ENCODE measurements around the gene STAG1. TPM values are rescaled to one million over a fixed set of nuclear protein-coding genes. Genes with fewer than 3 reads are reported as not detected.

STAG1 gene
- total and polyA plus RNA-seq, 2 of the 13 experiments (the other 11 are each of a cell fraction or from before 2014, with no cell fraction given), result 6.2 to 25.9 TPM

DNA sequence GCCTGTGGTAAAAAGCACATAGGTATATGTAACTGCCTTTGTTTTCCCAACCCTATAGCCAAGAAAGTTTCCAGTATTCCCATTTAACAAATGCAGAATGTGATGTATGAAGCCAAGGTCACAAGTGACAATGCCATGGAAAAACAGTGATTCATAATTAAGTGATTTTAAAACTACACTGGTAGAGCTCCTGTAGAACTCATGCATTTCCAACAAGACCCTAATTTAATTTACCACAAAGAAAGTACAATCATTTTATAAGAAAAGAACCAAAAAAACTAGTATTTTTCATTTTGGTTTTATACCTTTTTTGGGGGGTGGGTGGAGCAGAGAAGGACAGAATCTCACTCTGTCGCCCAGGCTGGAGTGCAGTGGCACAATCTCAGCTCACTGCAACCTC is 82.0 kb downstream of the STAG1 start:
- Histone ChIP-seq H3K4me2 (ENCODE audit: low read depth, low read length) (no peak overlapping the region), H3K4me1 (ENCODE audit: insufficient read depth, low read length) (peaks cover 12% of the 10 kb centered on the region; the same call in 1 of the 2 replicates), H3K36me3 (replicated peaks in 1 of 2; ENCODE audit: control insufficient read depth in 1 of 2, insufficient read depth in 2 of 2, low read length in 2 of 2) (no peaks in the 10 kb centered on the region; a peak in 1 of 5 replicates), H3K79me2 (ENCODE audit: insufficient read depth, low read length) (peaks cover 39% of the 10 kb centered on the region), H4K20me1 (ENCODE audit: insufficient read depth, low read length) (no peaks in the 10 kb centered on the region), H2AFZ (ENCODE audit: low read length) (no peak overlapping the region), H3K27ac (ENCODE audit: extremely low read length, insufficient read depth, low read length) (no peak overlapping the region), H3K9me3 (ENCODE audit: low read length) (no peaks in the 10 kb centered on the region), H3K9ac (ENCODE audit: insufficient read depth, low read depth, low read length) (no peak overlapping the region), H3K27me3 (ENCODE audit: control insufficient read depth in 1 of 2, insufficient read depth in 2 of 2, low read length in 2 of 2) (no peaks in the 10 kb centered on the region), H3K4me3 (replicated peaks in 1 of 3; ENCODE audit: insufficient read depth in 1 of 3, low read depth in 2 of 3, low read length in 3 of 3) (no peak overlapping the region)
- 100% methylated on average over 1 of the region's 1 CpG for WGBS (ENCODE audit: low lambda C conversion rate)
- CTCF ChIA-PET (ENCODE audit: low intra/inter-chr PET ratio, low total read pairs), result no interaction called here
- no TSS peak for BruUV-seq (replicated peaks)
- in situ Hi-C loops (cut with HindIII; ENCODE audit: extremely low pct_ligation_motif_present, low pct_unique_long_range_greater_than_20kb), result no loop called here
- FAIRE-seq, result no peak
- DNase-seq (ENCODE audit: low spot score), result no peak
- intact Hi-C loops (cut with micrococcal nuclease; ENCODE audit: unreplicated experiment), result no loop called here
- ATAC-seq, result no peak
- POLR2A ChIA-PET, result no interaction called here
- TF ChIP-seq ZNF530 (CRISPR knock-in tag; IDR thresholded peaks at IDR 0.05; ENCODE audit: low read depth), result no peak
- TF ChIP-seq, protein P1, sequence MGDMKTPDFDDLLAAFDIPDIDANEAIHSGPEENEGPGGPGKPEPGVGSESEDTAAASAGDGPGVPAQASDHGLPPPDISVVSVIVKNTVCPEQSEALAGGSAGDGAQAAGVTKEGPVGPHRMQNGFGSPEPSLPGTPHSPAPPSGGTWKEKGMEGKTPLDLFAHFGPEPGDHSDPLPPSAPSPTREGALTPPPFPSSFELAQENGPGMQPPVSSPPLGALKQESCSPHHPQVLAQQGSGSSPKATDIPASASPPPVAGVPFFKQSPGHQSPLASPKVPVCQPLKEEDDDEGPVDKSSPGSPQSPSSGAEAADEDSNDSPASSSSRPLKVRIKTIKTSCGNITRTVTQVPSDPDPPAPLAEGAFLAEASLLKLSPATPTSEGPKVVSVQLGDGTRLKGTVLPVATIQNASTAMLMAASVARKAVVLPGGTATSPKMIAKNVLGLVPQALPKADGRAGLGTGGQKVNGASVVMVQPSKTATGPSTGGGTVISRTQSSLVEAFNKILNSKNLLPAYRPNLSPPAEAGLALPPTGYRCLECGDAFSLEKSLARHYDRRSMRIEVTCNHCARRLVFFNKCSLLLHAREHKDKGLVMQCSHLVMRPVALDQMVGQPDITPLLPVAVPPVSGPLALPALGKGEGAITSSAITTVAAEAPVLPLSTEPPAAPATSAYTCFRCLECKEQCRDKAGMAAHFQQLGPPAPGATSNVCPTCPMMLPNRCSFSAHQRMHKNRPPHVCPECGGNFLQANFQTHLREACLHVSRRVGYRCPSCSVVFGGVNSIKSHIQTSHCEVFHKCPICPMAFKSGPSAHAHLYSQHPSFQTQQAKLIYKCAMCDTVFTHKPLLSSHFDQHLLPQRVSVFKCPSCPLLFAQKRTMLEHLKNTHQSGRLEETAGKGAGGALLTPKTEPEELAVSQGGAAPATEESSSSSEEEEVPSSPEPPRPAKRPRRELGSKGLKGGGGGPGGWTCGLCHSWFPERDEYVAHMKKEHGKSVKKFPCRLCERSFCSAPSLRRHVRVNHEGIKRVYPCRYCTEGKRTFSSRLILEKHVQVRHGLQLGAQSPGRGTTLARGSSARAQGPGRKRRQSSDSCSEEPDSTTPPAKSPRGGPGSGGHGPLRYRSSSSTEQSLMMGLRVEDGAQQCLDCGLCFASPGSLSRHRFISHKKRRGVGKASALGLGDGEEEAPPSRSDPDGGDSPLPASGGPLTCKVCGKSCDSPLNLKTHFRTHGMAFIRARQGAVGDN (CRISPR knock-in tag; IDR thresholded peaks at IDR 0.05), result no peak
- no peak for TF ChIP-seq DMAP1 (CRISPR knock-in tag; IDR thresholded peaks at IDR 0.05)
- TF ChIP-seq, protein P2, sequence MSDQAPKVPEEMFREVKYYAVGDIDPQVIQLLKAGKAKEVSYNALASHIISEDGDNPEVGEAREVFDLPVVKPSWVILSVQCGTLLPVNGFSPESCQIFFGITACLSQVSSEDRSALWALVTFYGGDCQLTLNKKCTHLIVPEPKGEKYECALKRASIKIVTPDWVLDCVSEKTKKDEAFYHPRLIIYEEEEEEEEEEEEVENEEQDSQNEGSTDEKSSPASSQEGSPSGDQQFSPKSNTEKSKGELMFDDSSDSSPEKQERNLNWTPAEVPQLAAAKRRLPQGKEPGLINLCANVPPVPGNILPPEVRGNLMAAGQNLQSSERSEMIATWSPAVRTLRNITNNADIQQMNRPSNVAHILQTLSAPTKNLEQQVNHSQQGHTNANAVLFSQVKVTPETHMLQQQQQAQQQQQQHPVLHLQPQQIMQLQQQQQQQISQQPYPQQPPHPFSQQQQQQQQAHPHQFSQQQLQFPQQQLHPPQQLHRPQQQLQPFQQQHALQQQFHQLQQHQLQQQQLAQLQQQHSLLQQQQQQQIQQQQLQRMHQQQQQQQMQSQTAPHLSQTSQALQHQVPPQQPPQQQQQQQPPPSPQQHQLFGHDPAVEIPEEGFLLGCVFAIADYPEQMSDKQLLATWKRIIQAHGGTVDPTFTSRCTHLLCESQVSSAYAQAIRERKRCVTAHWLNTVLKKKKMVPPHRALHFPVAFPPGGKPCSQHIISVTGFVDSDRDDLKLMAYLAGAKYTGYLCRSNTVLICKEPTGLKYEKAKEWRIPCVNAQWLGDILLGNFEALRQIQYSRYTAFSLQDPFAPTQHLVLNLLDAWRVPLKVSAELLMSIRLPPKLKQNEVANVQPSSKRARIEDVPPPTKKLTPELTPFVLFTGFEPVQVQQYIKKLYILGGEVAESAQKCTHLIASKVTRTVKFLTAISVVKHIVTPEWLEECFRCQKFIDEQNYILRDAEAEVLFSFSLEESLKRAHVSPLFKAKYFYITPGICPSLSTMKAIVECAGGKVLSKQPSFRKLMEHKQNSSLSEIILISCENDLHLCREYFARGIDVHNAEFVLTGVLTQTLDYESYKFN (CRISPR knock-in tag; conservative IDR thresholded peaks at IDR 0.05), result no peak
- no peak for TF ChIP-seq CREB1 (IDR thresholded peaks at IDR 0.05)
- no peak for TF ChIP-seq CREB1 (CRISPR knock-in tag; IDR thresholded peaks at IDR 0.05)
- TF ChIP-seq PCBP2 (optimal IDR thresholded peaks at IDR 0.05; ENCODE audit: low read depth, low read length, poor library complexity, severe bottlenecking), result no peak
- TF ChIP-seq, protein P3, sequence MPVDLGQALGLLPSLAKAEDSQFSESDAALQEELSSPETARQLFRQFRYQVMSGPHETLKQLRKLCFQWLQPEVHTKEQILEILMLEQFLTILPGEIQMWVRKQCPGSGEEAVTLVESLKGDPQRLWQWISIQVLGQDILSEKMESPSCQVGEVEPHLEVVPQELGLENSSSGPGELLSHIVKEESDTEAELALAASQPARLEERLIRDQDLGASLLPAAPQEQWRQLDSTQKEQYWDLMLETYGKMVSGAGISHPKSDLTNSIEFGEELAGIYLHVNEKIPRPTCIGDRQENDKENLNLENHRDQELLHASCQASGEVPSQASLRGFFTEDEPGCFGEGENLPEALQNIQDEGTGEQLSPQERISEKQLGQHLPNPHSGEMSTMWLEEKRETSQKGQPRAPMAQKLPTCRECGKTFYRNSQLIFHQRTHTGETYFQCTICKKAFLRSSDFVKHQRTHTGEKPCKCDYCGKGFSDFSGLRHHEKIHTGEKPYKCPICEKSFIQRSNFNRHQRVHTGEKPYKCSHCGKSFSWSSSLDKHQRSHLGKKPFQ (CRISPR knock-in tag; IDR thresholded peaks at IDR 0.05; ENCODE audit: insufficient replicate concordance), result no peak
- no peak for TF ChIP-seq PRMT3 (CRISPR knock-in tag; IDR thresholded peaks at IDR 0.05; ENCODE audit: borderline replicate concordance, low read depth)
- TF ChIP-seq U2AF1 (optimal IDR thresholded peaks at IDR 0.05; ENCODE audit: low read depth, low read length), result no peak
- TF ChIP-seq, protein P4, sequence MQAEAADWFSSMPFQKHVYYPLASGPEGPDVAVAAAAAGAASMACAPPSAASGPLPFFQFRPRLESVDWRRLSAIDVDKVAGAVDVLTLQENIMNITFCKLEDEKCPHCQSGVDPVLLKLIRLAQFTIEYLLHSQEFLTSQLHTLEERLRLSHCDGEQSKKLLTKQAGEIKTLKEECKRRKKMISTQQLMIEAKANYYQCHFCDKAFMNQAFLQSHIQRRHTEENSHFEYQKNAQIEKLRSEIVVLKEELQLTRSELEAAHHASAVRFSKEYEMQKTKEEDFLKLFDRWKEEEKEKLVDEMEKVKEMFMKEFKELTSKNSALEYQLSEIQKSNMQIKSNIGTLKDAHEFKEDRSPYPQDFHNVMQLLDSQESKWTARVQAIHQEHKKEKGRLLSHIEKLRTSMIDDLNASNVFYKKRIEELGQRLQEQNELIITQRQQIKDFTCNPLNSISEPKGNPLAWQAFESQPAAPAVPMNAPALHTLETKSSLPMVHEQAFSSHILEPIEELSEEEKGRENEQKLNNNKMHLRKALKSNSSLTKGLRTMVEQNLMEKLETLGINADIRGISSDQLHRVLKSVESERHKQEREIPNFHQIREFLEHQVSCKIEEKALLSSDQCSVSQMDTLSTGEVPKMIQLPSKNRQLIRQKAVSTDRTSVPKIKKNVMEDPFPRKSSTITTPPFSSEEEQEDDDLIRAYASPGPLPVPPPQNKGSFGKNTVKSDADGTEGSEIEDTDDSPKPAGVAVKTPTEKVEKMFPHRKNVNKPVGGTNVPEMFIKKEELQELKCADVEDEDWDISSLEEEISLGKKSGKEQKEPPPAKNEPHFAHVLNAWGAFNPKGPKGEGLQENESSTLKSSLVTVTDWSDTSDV (CRISPR knock-in tag; IDR thresholded peaks at IDR 0.05), result no peak
- TF ChIP-seq ZNF761 (CRISPR knock-in tag; conservative IDR thresholded peaks at IDR 0.05), result no peak
- TF ChIP-seq ZNF615 (CRISPR knock-in tag; IDR thresholded peaks at IDR 0.05; ENCODE audit: borderline replicate concordance), result no peak

Measured in HepG2 (cell line).